Retinal pigment epithelial cell (primary cell): ENCODE results near the gene MRPL36.

Source experiments
- DNase-seq: peaks from one replicate; pipeline ENCODE4 v3.0.0-alpha.2; 2010; ENCODE audit warnings: low read depth
- H3K4me3 ChIP-seq: 2 replicates; pipeline ENCODE4 v1.5.1; 2011; ENCODE audit warnings: mild to moderate bottlenecking, low read length, control low read depth, moderate library complexity
- CTCF ChIP-seq: conservative IDR thresholded peaks from 2 replicates; pipeline ENCODE4 v1.5.1; 2011; ENCODE audit warnings: low read depth, low read length, control low read depth, inconsistent platforms

MRPL36 gene

DNA sequence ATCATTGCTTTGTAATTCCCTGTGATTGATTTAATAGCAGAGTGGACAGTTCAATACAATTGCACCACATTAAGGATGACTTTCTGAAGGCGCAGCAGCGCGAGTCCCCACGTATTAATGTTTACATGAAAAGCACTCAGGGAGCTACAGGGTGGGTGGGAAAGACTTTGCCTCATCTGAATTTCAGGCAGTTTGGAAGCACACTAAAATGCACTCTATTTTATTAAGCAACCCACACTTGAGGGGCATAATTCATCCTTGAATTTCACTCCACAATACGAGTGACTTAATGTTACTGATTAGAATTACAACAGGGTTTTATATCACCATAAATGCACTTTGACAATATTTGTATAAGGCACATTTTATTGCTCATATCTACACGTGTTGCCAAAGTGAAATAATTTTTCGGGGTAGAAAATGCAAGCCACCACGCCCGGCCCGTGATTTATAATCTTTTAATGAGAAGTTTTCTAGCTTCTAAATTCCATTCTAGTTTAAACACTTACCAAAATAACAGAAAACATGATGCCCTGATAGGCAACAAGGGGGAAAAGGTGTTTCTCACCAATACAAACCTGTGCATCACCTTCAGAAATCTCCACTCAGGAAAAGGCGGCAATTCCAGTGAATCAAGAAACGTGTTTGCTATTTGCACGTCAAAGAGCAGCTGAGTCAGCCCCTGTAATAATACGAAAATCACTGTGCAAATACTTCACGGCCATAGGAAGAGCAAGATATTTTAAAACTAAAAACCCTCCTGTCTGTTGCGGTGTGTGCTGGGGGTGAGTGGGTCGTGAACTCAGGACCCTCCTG is 42.6 kb upstream of the MRPL36 start:
- DNase-seq: no peak
- no peak for TF ChIP-seq CTCF
- no peak overlapping the region for H3K4me3 ChIP-seq

DNA sequence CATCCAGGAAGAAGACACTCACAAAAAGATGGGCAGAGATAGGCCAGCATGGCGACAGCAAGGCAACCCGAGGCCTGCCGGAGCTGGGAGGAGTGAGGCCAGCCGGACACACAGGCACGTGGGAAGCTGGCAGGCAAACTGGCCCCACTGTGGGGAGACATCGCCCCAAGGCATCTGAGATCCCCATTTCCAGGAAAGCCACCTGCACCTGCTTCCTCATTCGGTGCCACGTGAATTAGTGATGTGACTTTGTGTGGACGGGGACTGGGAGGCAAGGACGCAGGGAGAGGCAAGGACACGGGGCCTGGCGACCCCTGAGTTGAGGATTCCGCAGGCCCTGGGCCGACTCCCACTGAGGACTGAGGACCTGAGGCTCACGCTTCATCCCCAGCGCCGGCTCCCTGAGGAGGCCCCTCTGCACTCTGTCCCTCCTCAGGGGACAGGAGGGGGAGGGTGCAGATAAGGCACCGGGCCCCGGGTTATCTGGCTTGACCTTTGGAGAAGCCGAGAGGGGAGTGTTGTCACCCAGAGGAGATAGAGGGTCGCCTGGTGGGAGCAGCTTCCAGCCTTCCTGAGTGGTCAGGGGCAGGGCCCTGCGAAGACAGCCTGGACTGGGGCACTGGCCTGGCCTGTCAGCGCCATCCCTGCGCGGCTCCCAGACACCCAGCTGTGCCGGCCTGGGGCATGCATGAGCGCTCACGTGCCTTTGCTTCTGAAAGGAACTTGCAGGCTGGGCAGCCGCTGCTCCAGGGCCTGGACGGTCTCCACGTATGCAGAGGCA is 41.3 kb upstream of the MRPL36 start:
- no peak for DNase-seq
- H3K4me3 ChIP-seq: no peak overlapping the region
- no peak for TF ChIP-seq CTCF

DNA sequence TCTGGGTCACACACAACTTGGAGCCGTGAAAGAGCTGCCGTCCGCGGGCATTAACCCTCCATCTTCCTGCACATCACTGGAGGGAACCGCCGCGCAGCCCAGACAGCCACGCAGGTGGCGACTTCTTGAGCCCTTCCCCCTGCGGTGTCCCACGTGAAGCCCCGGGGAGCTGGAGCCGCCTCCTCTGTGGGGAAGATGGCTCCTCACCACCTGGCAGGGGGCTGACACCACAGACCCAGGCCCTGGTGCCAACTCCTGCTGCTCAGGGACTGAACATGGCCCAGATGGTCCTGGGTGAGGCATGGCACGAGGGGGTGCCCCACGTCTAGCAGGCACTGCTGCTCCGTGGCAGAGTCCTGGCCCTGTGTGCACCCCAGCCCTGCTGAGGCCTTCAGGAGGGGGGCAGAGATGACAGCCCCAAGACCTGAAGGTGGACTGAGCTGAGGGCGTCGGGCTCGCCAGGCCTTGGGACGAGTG is 40.5 kb upstream of the MRPL36 start:
- no peak for TF ChIP-seq CTCF
- DNase-seq: no peak
- no peak overlapping the region for H3K4me3 ChIP-seq

GRCh38 chr5:1838013-1838412 is 38.4 kb upstream of the MRPL36 start:
- no peak overlapping the region for H3K4me3 ChIP-seq

GRCh38 chr5:1836891-1837880 is 37.5 kb upstream of the MRPL36 start:
- no peak for TF ChIP-seq CTCF
- H3K4me3 ChIP-seq: no peak overlapping the region
- no peak for DNase-seq

More at GRCh38 chr5:1838013-1838412, 38.4 kb upstream of the MRPL36 start:
- DNase-seq: no peak
- no peak for TF ChIP-seq CTCF

GRCh38 chr5:1836176-1836890 is 36.7 kb upstream of the MRPL36 start:
- DNase-seq: no peak
- no peak overlapping the region for H3K4me3 ChIP-seq
- no peak for TF ChIP-seq CTCF
